Kidney (tissue), 14 donors: ENCODE data around the gene PECR. TPM values are rescaled to one million over a fixed set of nuclear protein-coding genes. Genes with fewer than 3 reads are reported as not detected.
"Not testable (repeated sequence)": the region's sequence is repeated elsewhere in the genome, so short reads cannot be mapped to it uniquely, and the experiment has no call there.

Experiments used
- DNase-seq, 5 donors: peaks; one replicate each; pipeline ENCODE4 v3.0.0-alpha.2; 2013 to 2020
- FAIRE-seq: peaks from 2 replicates; lab custom pipeline; 2012; peaks lifted over from hg19 to GRCh38; lab: Jason Lieb, UNC
- H3K27ac ChIP-seq, 2 donors: one replicate each; pipeline ENCODE4 v1.7.0; 2013; ENCODE audit warnings: low read depth in 2 of 2, low read length in 2 of 2, inconsistent platforms in 1 of 2
- H3K27me3 ChIP-seq: one replicate; pipeline ENCODE4 v1.7.1; 2013; ENCODE audit warnings: low read length, inconsistent platforms; ENCODE audit not compliant: control insufficient read depth, insufficient read depth
- H3K36me3 ChIP-seq, 3 donors: one replicate each; pipeline versions ENCODE4 v1.7.0 to v1.7.1; 2013; ENCODE audit warnings: low read length in 3 of 3, control low read depth in 1 of 3, inconsistent platforms in 1 of 3; ENCODE audit not compliant: insufficient read depth in 3 of 3, control insufficient read depth in 2 of 3
- H3K4me1 ChIP-seq, 3 donors: one replicate each; pipeline versions ENCODE4 v1.7.0 to v1.7.1; 2013; ENCODE audit warnings: low read length in 3 of 3, inconsistent platforms in 1 of 3, low read depth in 1 of 3; ENCODE audit not compliant: control insufficient read depth in 2 of 3, insufficient read depth in 2 of 3
- H3K4me3 ChIP-seq, 3 donors: one replicate each; pipeline versions ENCODE4 v1.7.0 to v1.8.1; 2013; ENCODE audit warnings: low read length in 3 of 3, control low read depth in 1 of 3, inconsistent platforms in 1 of 3
- H3K9ac ChIP-seq, 3 donors: one replicate each; pipeline versions ENCODE4 v1.7.0 to v1.7.1; 2013; ENCODE audit warnings: low read length in 3 of 3, control low read depth in 1 of 3, inconsistent platforms in 1 of 3
- H3K9me3 ChIP-seq, 3 donors: one replicate each; pipeline versions ENCODE4 v1.7.0 to v1.7.1; 2013; ENCODE audit warnings: low read length in 3 of 3, control low read depth in 1 of 3, inconsistent platforms in 1 of 3; ENCODE audit not compliant: control insufficient read depth in 2 of 3, insufficient read depth in 1 of 3
- CTCF ChIP-seq: IDR thresholded peaks from 3 replicates; pipeline ENCODE4 v1.5.1; 2012; ENCODE audit warnings: mild to moderate bottlenecking, moderate library complexity, borderline replicate concordance; ENCODE audit not compliant: insufficient read depth; ENCODE audit errors: extremely low read depth
- intact Hi-C: fragments of 100-400 bp; cut with DNase I; formaldehyde crosslinking; loops from one replicate; pipeline ENCODE4 v1.11.1; 2022
- polyA plus RNA-seq: library from polyadenylated mRNA; stranded (reverse); fragments of 350-450 nt; fragmentation: Illumina TruSeq; extraction: RNeasy Lipid Tissue Mini Kit (QIAGEN cat#74804); gene quantifications from one replicate; pipeline ENCODE4 v1.2.3, GENCODE V29; 2014; ENCODE audit warnings: low read depth, low replicate concordance; ENCODE audit not compliant: insufficient read depth
- total RNA-seq: library from RNA; stranded (reverse); fragmentation: NEBNext Ultra II Directional; extraction: Animal tissue kit (Norgen Biotek cat#: 25700); gene quantifications from one replicate; pipeline ENCODE4 v1.2.1, GENCODE V29; 2021
- donor health status: control.
- donor health status: control.
- donor health status: control.
- donor health status: control.
- donor health status: control.
- donor health status: DM: yes; HTN: yes; CAD: no.
- donor health status: Normal renal cell carcinoma (clear cell type).

Gene PECR
- total and polyA plus RNA-seq, 2 donors from 2014 or later: 28.4 to 36.0 TPM

DNA sequence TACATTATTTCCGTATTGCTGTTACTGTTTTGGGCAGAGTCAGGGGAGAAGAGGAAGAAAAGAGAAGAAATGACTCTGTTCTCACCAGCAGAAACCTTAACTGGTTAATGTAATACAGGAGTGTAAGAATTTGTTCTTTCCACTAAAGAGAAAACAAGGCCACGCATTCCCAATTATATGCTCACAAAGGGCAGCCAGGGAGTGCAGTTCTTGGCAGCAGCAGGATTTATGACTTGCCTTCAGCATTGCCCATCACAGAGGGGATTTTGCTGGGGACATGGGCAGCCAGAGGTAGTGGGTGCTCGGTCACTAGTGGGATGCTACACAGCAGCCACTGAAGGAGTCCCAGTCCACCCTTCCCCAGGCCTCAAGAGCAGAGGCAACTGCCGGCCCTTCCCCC lies 86.7 kb downstream of the PECR start:
- H3K27me3 ChIP-seq: no peaks in the 10 kb centered on the region
- DNase-seq: no peak
- H3K4me3 ChIP-seq: no peak overlapping the region
- no peaks in the 10 kb centered on the region for H3K4me1 ChIP-seq
- H3K27ac ChIP-seq: no peak overlapping the region
- no peaks in the 10 kb centered on the region for H3K9me3 ChIP-seq
- no peak for FAIRE-seq
- no peak for TF ChIP-seq CTCF
- peaks cover 0 to 13% (median 9%) of the 10 kb centered on the region in 3 donors for H3K36me3 ChIP-seq
- intact Hi-C loops: no loop called here
- no peak overlapping the region for H3K9ac ChIP-seq

DNA sequence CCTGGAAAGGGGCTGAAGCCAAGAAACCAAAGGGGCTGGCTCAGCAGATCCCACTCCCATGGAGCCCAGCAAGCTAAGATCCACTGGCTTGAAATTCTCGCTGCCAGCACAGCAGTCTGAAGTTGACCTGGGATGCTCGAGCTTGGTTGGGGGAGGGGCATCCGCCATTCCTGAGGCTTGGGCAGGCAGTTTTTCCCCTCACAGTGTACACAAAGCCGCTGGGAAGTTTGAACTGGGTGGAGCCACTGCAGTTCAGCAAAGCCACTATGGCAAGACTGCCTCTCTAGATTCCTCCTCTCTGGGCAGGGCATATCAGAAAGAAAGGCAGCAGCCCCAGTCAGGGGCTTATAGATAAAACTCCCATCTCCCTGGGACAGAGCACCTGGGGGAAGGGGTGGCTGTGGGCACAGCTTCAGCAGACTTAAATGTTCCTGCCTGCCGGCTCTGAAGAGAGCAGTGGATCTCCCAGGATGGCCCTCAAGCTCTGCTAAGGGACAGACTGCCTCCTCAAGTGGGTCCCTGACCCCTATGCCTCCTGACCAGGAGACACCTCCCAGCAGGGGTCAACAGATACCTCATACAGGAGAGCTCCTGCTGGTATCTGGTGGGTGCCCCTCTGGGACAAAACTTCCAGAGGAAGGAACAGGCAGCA lies 92.9 kb downstream of the PECR start:
- H3K27ac ChIP-seq, H3K36me3 ChIP-seq, FAIRE-seq, H3K9ac ChIP-seq, H3K9me3 ChIP-seq, H3K4me1 ChIP-seq, DNase-seq, H3K27me3 ChIP-seq, H3K4me3 ChIP-seq, intact Hi-C loops: not testable (repeated sequence)

Other genes with a start within 250 kb of the PECR start
- 16.7 TPM for gene MREG, start 68.3 kb downstream of the PECR start, total RNA-seq
- 3.6 TPM for gene MREG, start 68.3 kb downstream of the PECR start, polyA plus RNA-seq
- gene TMEM169, start 110 bp upstream of the PECR start, total RNA-seq: 4.6 TPM
- 1.6 TPM for gene TMEM169, start 110 bp upstream of the PECR start, polyA plus RNA-seq
- 265 TPM for gene XRCC5, start 27.5 kb upstream of the PECR start, total RNA-seq
- gene XRCC5, start 27.5 kb upstream of the PECR start, polyA plus RNA-seq: 90.7 TPM